ENCODE data around the gene USP34.
A peak's percentile ranks its signal among the peaks of the same experiment; 100 is the strongest.
"Not testable (repeated sequence)": the region's sequence is repeated elsewhere in the genome, so short reads cannot be mapped to it uniquely, and the experiment has no call there.

Gene USP34

GRCh38 chr2:61149074-61149473 lies 321.8 kb downstream of the USP34 start:
- DNase-seq (ENCODE audit: low spot score), result no peak

GRCh38 chr2:61148091-61148490 lies 322.8 kb downstream of the USP34 start:
- not testable (repeated sequence) for DNase-seq (ENCODE audit: low spot score)

DNA sequence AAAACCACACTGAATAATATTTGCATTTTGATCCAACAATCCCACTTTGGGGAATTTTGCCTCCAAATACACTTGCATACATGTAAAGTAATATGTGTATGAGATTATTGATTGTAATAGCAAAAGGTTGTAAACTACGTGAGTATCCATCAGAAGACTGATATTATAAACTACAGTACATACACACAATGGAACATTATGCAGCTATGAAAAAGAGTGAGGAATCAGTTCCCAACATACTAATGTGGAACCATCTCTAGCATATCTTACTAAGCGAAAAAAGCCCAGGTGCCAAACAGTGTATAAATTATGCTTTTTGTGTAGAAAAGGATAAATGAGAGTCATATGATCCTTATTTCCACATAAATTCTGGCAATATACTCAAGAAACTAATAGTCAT lies 324.9 kb downstream of the USP34 start:
- no peak for DNase-seq (ENCODE audit: low spot score)

DNA sequence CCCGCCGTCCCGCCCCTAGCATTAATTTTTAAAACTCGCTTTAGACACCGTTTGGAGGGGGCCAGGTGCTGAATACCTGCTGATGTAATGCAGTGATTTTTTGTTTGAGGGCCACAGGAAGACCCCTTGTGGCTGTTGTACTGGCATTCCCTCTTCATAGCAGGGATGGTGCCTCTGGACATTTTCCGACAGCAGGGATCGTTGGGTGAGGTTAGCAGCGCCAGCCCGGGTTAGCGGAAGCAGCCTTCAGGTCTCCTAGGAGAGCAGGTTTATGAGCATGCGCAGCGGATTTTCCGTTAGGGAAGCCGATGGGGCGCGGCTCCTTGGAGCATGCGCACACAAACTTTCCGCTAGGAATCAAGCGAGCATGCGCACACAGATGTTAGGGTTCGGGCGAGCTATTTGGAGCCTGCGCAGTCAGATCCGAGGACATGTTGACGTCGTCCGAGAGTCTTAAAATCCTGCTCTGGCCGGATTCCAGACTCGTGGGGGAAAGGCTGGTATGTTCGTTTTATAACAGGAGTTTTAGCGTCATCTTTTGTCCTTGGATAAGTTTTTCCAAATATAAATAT lies 326.1 kb downstream of the USP34 start:
- DNase-seq (ENCODE audit: low spot score), result peak; percentile 95

DNA sequence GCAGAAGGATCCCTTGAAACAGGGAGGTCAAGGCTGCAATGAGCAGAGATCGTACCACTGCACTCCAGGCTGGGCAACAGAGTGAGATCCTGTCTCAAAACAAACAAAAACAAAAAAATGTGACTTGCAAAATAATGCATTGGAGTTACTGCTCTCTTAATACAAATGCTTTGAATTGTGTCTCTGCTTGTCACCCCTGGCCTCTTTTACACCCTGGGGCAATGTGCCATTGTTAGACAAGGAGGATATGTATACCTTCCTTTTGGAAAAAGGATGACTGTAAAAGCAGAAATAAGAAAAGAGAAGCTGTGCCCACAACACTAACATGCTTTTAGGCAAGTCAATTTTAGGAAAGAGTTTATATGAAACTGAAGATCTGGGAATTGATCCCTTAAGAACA lies 329.7 kb downstream of the USP34 start:
- DNase-seq (ENCODE audit: low spot score), result no peak

GRCh38 chr2:61138859-61139258 lies 332.0 kb downstream of the USP34 start:
- no peak for DNase-seq (ENCODE audit: low spot score)
